HUES48 (cell line): ENCODE results near the gene ISL2.
"Not testable (repeated sequence)": the region's sequence is repeated elsewhere in the genome, so short reads cannot be mapped to it uniquely, and the experiment has no call there.

Source experiments
- H3K27ac ChIP-seq: one replicate; pipeline ENCODE4 v1.7.0; 2013; ENCODE audit warnings: low read depth, low read length, inconsistent platforms
- H3K27me3 ChIP-seq: 2 replicates; pipeline ENCODE4 v1.6.1; 2013; ENCODE audit warnings: mild to moderate bottlenecking, low read length; ENCODE audit not compliant: control insufficient read depth, insufficient read depth
- H3K36me3 ChIP-seq: 2 replicates; pipeline ENCODE4 v1.6.1; 2013; ENCODE audit warnings: low read length; ENCODE audit not compliant: control insufficient read depth, insufficient read depth
- H3K4me1 ChIP-seq: 2 replicates; pipeline ENCODE4 v1.6.1; 2013; ENCODE audit warnings: mild to moderate bottlenecking, low read length; ENCODE audit not compliant: control insufficient read depth, insufficient read depth
- H3K4me3 ChIP-seq: 2 replicates; pipeline ENCODE4 v1.5.1; 2013; ENCODE audit warnings: mild to moderate bottlenecking, low read depth, low read length
- H3K9ac ChIP-seq: 2 replicates; pipeline ENCODE4 v1.6.1; 2013; ENCODE audit warnings: mild to moderate bottlenecking, low read depth, low read length, moderate library complexity
- H3K9me3 ChIP-seq: 2 replicates; pipeline ENCODE4 v1.6.1; 2013; ENCODE audit warnings: low read length; ENCODE audit not compliant: control insufficient read depth, insufficient read depth

ISL2 gene

GRCh38 chr15:76336254-76337058 is at the start of gene ISL2:
ISL2 (plus strand) TSS chr15:76336773; CDS start chr15:76336884, 111 bp downstream.
- peak within 1 kb of the TSS; percentile 61 for H3K9ac ChIP-seq
- peak within 1 kb of the TSS; percentile 66 for H3K4me3 ChIP-seq
- peaks cover 69% of the 10 kb centered on the region for H3K27me3 ChIP-seq
- no peaks in the 10 kb centered on the region for H3K36me3 ChIP-seq
- no peak within 1 kb of the TSS for H3K27ac ChIP-seq
- no peaks in the 10 kb centered on the region for H3K9me3 ChIP-seq
- peaks cover 17% of the 10 kb centered on the region for H3K4me1 ChIP-seq

- Histone ChIP-seq H3K4me1 (no peaks in the 10 kb centered on the region), H3K4me3 (no peak overlapping the region), H3K9ac (no peak overlapping the region), H3K9me3 (no peaks in the 10 kb centered on the region), H3K27me3 (no peaks in the 10 kb centered on the region), H3K27ac (no peak overlapping the region), H3K36me3 (peaks cover 28% of the 10 kb centered on the region)
Measured at GRCh38 chr15:76289582-76289981, 47.0 kb upstream of the ISL2 start.

- H3K9me3 ChIP-seq, result no peaks in the 10 kb centered on the region
- H3K9ac ChIP-seq, result no peak overlapping the region
- no peak overlapping the region for H3K27ac ChIP-seq
- no peaks in the 10 kb centered on the region for H3K4me1 ChIP-seq
- no peak overlapping the region for H3K4me3 ChIP-seq
- 0 out of 2 replicates have a peak, but pooled peaks cover 4% of the 10 kb centered on the region for H3K36me3 ChIP-seq
- no peaks in the 10 kb centered on the region for H3K27me3 ChIP-seq
Measured at GRCh38 chr15:76293361-76293760, 43.2 kb upstream of the ISL2 start.

- H3K9me3 ChIP-seq, H3K27me3 ChIP-seq, H3K27ac ChIP-seq, H3K36me3 ChIP-seq, H3K4me3 ChIP-seq, H3K4me1 ChIP-seq, H3K9ac ChIP-seq: not testable (repeated sequence)
Measured at GRCh38 chr15:76294463-76294862, 42.1 kb upstream of the ISL2 start.

GRCh38 chr15:76296849-76297248 is 39.7 kb upstream of the ISL2 start:
- Histone ChIP-seq H3K9ac (no peak overlapping the region), H3K27me3 (no peaks in the 10 kb centered on the region), H3K27ac (no peak overlapping the region)

GRCh38 chr15:76297951-76298350 is 38.6 kb upstream of the ISL2 start:
- not testable (repeated sequence) for H3K27ac ChIP-seq, H3K36me3 ChIP-seq, H3K9ac ChIP-seq, H3K4me3 ChIP-seq, H3K9me3 ChIP-seq, H3K27me3 ChIP-seq, H3K4me1 ChIP-seq

More at GRCh38 chr15:76296849-76297248, 39.7 kb upstream of the ISL2 start:
- Histone ChIP-seq H3K4me3 (no peak overlapping the region), H3K9me3 (no peaks in the 10 kb centered on the region), H3K4me1 (no peaks in the 10 kb centered on the region), H3K36me3 (0 out of 2 replicates have a peak, but pooled peaks cover 4% of the 10 kb centered on the region)

- H3K4me1 ChIP-seq, result no peaks in the 10 kb centered on the region
- no peak overlapping the region for H3K9ac ChIP-seq
- no peak overlapping the region for H3K27ac ChIP-seq
- no peak overlapping the region for H3K4me3 ChIP-seq
- 0 out of 2 replicates have a peak, but pooled peaks cover 4% of the 10 kb centered on the region for H3K36me3 ChIP-seq
- H3K27me3 ChIP-seq, result no peaks in the 10 kb centered on the region
- no peaks in the 10 kb centered on the region for H3K9me3 ChIP-seq
Measured at GRCh38 chr15:76298986-76299385, 37.6 kb upstream of the ISL2 start.

- H3K27ac ChIP-seq, result no peak overlapping the region
- no peak overlapping the region for H3K9ac ChIP-seq
- no peaks in the 10 kb centered on the region for H3K4me1 ChIP-seq
- no peaks in the 10 kb centered on the region for H3K27me3 ChIP-seq
- 0 out of 2 replicates have a peak, but pooled peaks cover 4% of the 10 kb centered on the region for H3K36me3 ChIP-seq
- no peaks in the 10 kb centered on the region for H3K9me3 ChIP-seq
- H3K4me3 ChIP-seq, result no peak overlapping the region
Measured at GRCh38 chr15:76299786-76300185, 36.8 kb upstream of the ISL2 start.

- no peaks in the 10 kb centered on the region for H3K27me3 ChIP-seq
- H3K4me1 ChIP-seq, result 0 out of 2 replicates have a peak, but pooled peaks cover 3% of the 10 kb centered on the region
- H3K9ac ChIP-seq, result no peak overlapping the region
- no peak overlapping the region for H3K4me3 ChIP-seq
- H3K36me3 ChIP-seq, result no peaks in the 10 kb centered on the region
- H3K27ac ChIP-seq, result no peak overlapping the region
- no peaks in the 10 kb centered on the region for H3K9me3 ChIP-seq
Measured at GRCh38 chr15:76303909-76304308, 32.7 kb upstream of the ISL2 start.

- no peak overlapping the region for H3K27ac ChIP-seq
- H3K9me3 ChIP-seq, result no peaks in the 10 kb centered on the region
- H3K36me3 ChIP-seq, result no peaks in the 10 kb centered on the region
- no peak overlapping the region for H3K9ac ChIP-seq
- H3K4me3 ChIP-seq, result peak overlapping the region; percentile 96; the same call in 1 of the 2 replicates
- H3K4me1 ChIP-seq, result peaks cover 9% of the 10 kb centered on the region; the same call in 1 of the 2 replicates
- H3K27me3 ChIP-seq, result no peaks in the 10 kb centered on the region
Measured at GRCh38 chr15:76309601-76310330, 26.8 kb upstream of the ISL2 start.
